ENCODE results near the gene CSF3R. TPM values are rescaled to one million over a fixed set of nuclear protein-coding genes. Genes with fewer than 3 reads are reported as not detected.
"Not testable (repeated sequence)": the region's sequence is repeated elsewhere in the genome, so short reads cannot be mapped to it uniquely, and the experiment has no call there.

The CSF3R gene
- total RNA-seq, 5 donors from 2014 or later (not counting 1 experiment from before 2014, with no cell fraction given) = 0.25 to 2.1 (median 1.8) TPM

DNA sequence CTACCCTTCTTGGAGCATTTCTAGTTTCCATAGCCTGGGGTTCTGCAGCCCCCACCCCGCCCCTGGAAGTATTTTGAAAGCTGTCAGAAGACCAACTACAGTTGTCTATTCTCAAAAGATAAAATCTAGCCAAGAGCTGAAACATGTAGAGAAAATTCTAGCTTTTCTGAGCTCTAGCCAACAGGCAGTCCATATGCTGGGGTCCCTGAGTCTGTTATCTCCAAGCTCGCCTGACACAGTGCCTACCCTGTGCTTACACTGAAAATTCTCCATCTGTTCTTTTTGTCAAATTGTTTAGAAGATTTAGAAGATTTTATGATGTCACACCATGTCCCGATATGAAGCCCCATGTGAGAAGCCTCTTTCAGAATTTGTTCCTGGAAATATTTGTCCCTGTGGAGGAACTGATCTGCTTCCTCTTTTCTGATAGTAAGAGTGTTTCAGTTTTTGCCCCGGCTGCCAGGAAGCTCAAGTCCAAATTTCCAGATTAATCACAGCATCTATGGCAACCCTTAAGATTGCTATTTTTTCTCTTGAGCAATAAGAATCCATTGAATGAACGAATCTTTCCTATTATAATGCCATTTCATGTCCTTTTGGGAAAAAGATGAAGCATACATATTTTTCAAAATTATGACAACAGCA is 23.7 kb upstream of the CSF3R start:
- H3K4me3 ChIP-seq (ENCODE audit: control insufficient read depth in 1 of 2, extremely low read depth in 1 of 2, low read length in 1 of 2) = no peak overlapping the region
- H3K4me1 Mint-ChIP-seq = no peaks in the 10 kb centered on the region
- peaks cover 0 to 33% of the 10 kb centered on the region in 2 experiments for H3K27me3 ChIP-seq (replicated peaks in 1 of 2; ENCODE audit: control insufficient read depth in 2 of 2, extremely low read depth in 1 of 2, insufficient read depth in 2 of 2, low read length in 1 of 2)
- no peaks in the 10 kb centered on the region for H3K36me3 Mint-ChIP-seq
- CTCF ChIA-PET = no interaction called here
- no peaks in the 10 kb centered on the region for H3K4me1 ChIP-seq (ENCODE audit: control insufficient read depth in 1 of 2, extremely low read depth in 1 of 2, insufficient read depth in 2 of 2, low read length in 2 of 2)
- H3K9me3 ChIP-seq = no peaks in the 10 kb centered on the region
- ATAC-seq (replicated peaks in 1 of 4) (no peak), DNase-seq (no peak)
- H3K36me3 ChIP-seq (ENCODE audit: control insufficient read depth in 2 of 2, extremely low read depth in 1 of 2, insufficient read depth in 1 of 2, low read length in 1 of 2) = no peaks in the 10 kb centered on the region
- WGBS (ENCODE audit: insufficient coverage) = 79% methylated on average over 2 of the region's 5 CpGs
- no peak overlapping the region for H3K27ac Mint-ChIP-seq
- no peak overlapping the region for H3K4me3 Mint-ChIP-seq
- H3K27ac ChIP-seq (ENCODE audit: low read length) = no peak overlapping the region
- peaks cover 19 to 42% of the 10 kb centered on the region in 2 donors for H3K27me3 Mint-ChIP-seq
- no peaks in the 10 kb centered on the region for H3K9me3 Mint-ChIP-seq
- POLR2A ChIA-PET = no interaction called here

DNA sequence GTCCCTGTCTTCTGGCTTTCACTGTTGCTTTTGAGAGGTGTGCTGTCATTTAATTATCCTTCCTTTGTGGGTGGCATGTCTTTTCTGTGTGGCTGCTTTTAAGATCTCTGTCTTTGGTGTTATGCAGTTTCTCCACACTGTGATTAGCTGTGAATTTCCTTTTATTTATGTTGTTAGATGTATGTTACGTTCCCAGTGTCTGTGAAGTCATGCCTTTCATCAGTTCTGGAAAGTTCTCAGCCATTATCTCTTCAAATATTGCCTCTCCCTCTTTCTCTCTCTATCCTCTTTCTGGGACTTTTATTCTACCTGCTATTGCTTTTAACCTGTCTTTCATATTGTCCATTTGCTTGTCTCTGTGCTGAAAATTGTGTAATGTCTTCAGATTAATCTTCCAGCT is 21.0 kb upstream of the CSF3R start:
- Mint-ChIP-seq H3K27me3 (peaks cover 15 to 34% of the 10 kb centered on the region in 2 donors), H3K4me3 (no peak overlapping the region), H3K9me3 (no peaks in the 10 kb centered on the region), H3K27ac (no peak overlapping the region), H3K36me3 (no peaks in the 10 kb centered on the region), H3K4me1 (no peaks in the 10 kb centered on the region)
- DNase-seq (no peak), ATAC-seq (replicated peaks in 1 of 4) (no peak)
- no peak overlapping the region for H3K27ac ChIP-seq (ENCODE audit: low read length)
- no peaks in the 10 kb centered on the region for H3K9me3 ChIP-seq
- CTCF ChIA-PET = no interaction called here
- peaks cover 0 to 24% of the 10 kb centered on the region in 2 experiments for H3K27me3 ChIP-seq (replicated peaks in 1 of 2; ENCODE audit: control insufficient read depth in 2 of 2, extremely low read depth in 1 of 2, insufficient read depth in 2 of 2, low read length in 1 of 2)
- no CpG with 5 or more reads among the region's 1 CpG for WGBS (ENCODE audit: insufficient coverage)
- no peaks in the 10 kb centered on the region for H3K4me1 ChIP-seq (ENCODE audit: control insufficient read depth in 1 of 2, extremely low read depth in 1 of 2, insufficient read depth in 2 of 2, low read length in 2 of 2)
- no peaks in the 10 kb centered on the region for H3K36me3 ChIP-seq (ENCODE audit: control insufficient read depth in 2 of 2, extremely low read depth in 1 of 2, insufficient read depth in 1 of 2, low read length in 1 of 2)
- no peak overlapping the region for H3K4me3 ChIP-seq (ENCODE audit: control insufficient read depth in 1 of 2, extremely low read depth in 1 of 2, low read length in 1 of 2)
- POLR2A ChIA-PET = no interaction called here

DNA sequence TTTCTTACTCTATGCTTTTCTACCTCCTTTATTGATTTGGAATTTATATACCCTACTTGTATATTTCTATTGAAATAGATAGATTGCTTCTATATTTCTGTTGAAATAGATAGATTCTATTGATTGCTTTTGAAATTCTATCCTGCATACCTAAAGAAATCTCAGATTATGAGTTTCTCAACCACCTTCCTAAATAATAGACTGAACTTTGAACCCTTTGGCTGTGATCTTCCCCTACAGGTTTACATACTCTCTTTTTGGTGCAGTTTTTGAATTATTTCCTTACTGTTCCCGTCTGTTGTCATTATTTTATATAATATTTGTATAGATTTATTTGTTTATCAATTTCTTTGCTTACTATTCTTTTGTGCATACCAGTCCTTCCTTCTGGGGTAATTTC is 20.4 kb upstream of the CSF3R start:
- CTCF ChIA-PET = no interaction called here

DNA sequence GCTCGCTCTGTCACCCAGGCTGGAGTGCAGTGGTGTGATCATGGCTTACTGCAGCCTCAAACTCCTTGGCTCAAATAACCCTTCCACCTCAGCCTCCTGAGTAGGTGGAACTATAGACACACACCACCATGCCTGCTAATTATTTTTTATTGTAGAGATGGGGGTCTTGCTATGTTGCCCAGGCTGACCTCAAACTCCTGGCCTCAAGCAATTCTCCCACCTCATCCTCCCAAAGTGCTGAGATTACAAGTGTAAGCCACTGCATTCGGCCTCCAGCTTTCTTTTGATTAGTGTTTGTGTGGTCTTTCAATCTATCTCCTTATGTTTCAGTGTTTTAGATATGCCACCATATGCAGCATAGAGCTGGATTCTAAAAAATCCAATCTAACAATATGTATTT is 19.9 kb upstream of the CSF3R start:
- DNase-seq (no peak), ATAC-seq (replicated peaks in 1 of 4) (no peak)
- H3K36me3 Mint-ChIP-seq = no peaks in the 10 kb centered on the region
- Histone ChIP-seq H3K9me3 (no peaks in the 10 kb centered on the region), H3K4me3 (ENCODE audit: control insufficient read depth in 1 of 2, extremely low read depth in 1 of 2, low read length in 1 of 2) (no peak overlapping the region), H3K27me3 (replicated peaks in 1 of 2; ENCODE audit: control insufficient read depth in 2 of 2, extremely low read depth in 1 of 2, insufficient read depth in 2 of 2, low read length in 1 of 2) (peaks cover 0 to 14% of the 10 kb centered on the region in 2 experiments), H3K27ac (ENCODE audit: low read length) (no peak overlapping the region), H3K4me1 (ENCODE audit: control insufficient read depth in 1 of 2, extremely low read depth in 1 of 2, insufficient read depth in 2 of 2, low read length in 2 of 2) (no peaks in the 10 kb centered on the region), H3K36me3 (ENCODE audit: control insufficient read depth in 2 of 2, extremely low read depth in 1 of 2, insufficient read depth in 1 of 2, low read length in 1 of 2) (no peaks in the 10 kb centered on the region)
- ChIA-PET POLR2A (no interaction called here), CTCF (no interaction called here)
- no peak overlapping the region for H3K27ac Mint-ChIP-seq
- no peaks in the 10 kb centered on the region for H3K9me3 Mint-ChIP-seq
- H3K4me3 Mint-ChIP-seq = no peak overlapping the region
- no CpG with 5 or more reads among the region's 2 CpGs for WGBS (ENCODE audit: insufficient coverage)
- H3K27me3 Mint-ChIP-seq = peaks cover 13 to 26% of the 10 kb centered on the region in 2 donors
- no peaks in the 10 kb centered on the region for H3K4me1 Mint-ChIP-seq

More for the DNA sequence above, 20.4 kb upstream of the CSF3R start:
- Mint-ChIP-seq H3K27me3 (peaks cover 15 to 29% of the 10 kb centered on the region in 2 donors), H3K9me3 (no peaks in the 10 kb centered on the region), H3K4me3 (no peak overlapping the region), H3K4me1 (no peaks in the 10 kb centered on the region), H3K27ac (no peak overlapping the region), H3K36me3 (no peaks in the 10 kb centered on the region)
- POLR2A ChIA-PET = no interaction called here
- peaks cover 0 to 20% of the 10 kb centered on the region in 2 experiments for H3K27me3 ChIP-seq (replicated peaks in 1 of 2; ENCODE audit: control insufficient read depth in 2 of 2, extremely low read depth in 1 of 2, insufficient read depth in 2 of 2, low read length in 1 of 2)
- H3K27ac ChIP-seq (ENCODE audit: low read length) = no peak overlapping the region
- ATAC-seq (replicated peaks in 1 of 4) (no peak), DNase-seq (no peak)
- H3K36me3 ChIP-seq (ENCODE audit: control insufficient read depth in 2 of 2, extremely low read depth in 1 of 2, insufficient read depth in 1 of 2, low read length in 1 of 2) = no peaks in the 10 kb centered on the region
- no peaks in the 10 kb centered on the region for H3K4me1 ChIP-seq (ENCODE audit: control insufficient read depth in 1 of 2, extremely low read depth in 1 of 2, insufficient read depth in 2 of 2, low read length in 2 of 2)
- no peaks in the 10 kb centered on the region for H3K9me3 ChIP-seq
- no CpG with 5 or more reads among the region's 1 CpG for WGBS (ENCODE audit: insufficient coverage)
- no peak overlapping the region for H3K4me3 ChIP-seq (ENCODE audit: control insufficient read depth in 1 of 2, extremely low read depth in 1 of 2, low read length in 1 of 2)

DNA sequence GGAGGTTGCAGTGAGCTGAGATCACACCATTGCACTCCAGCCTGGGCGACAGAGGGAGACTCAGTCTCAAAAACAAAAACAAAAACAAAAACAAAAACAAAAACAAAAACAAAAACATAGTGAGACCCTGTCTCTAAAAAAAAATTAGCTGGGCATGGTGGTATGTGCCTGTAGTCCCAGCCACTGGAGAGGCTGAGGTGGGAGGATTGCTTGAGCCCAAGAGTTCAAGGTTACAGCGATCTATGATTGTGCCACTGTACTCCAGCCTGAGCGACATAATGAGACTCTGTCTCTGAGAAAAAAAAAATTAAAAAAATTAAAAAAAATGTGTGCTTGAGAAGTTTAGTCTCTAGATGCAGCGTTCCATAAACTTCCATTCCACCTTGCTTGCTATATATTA is 19.2 kb upstream of the CSF3R start:
- ATAC-seq (replicated peaks in 1 of 4); H3K27me3 ChIP-seq (replicated peaks in 1 of 2; ENCODE audit: control insufficient read depth in 2 of 2, extremely low read depth in 1 of 2, insufficient read depth in 2 of 2, low read length in 1 of 2); H3K4me1 ChIP-seq (ENCODE audit: control insufficient read depth in 1 of 2, extremely low read depth in 1 of 2, insufficient read depth in 2 of 2, low read length in 2 of 2); H3K36me3 ChIP-seq (ENCODE audit: control insufficient read depth in 2 of 2, extremely low read depth in 1 of 2, insufficient read depth in 1 of 2, low read length in 1 of 2); H3K27ac ChIP-seq (ENCODE audit: low read length); H3K4me3 Mint-ChIP-seq; H3K4me1 Mint-ChIP-seq; POLR2A ChIA-PET; H3K4me3 ChIP-seq (ENCODE audit: control insufficient read depth in 1 of 2, extremely low read depth in 1 of 2, low read length in 1 of 2); H3K36me3 Mint-ChIP-seq; H3K9me3 Mint-ChIP-seq; DNase-seq; CTCF ChIA-PET; H3K27ac Mint-ChIP-seq; H3K9me3 ChIP-seq: not testable (repeated sequence)
- peaks cover 6 to 20% of the 10 kb centered on the region in 2 donors for H3K27me3 Mint-ChIP-seq
- no CpG with 5 or more reads among the region's 4 CpGs for WGBS (ENCODE audit: insufficient coverage)

DNA sequence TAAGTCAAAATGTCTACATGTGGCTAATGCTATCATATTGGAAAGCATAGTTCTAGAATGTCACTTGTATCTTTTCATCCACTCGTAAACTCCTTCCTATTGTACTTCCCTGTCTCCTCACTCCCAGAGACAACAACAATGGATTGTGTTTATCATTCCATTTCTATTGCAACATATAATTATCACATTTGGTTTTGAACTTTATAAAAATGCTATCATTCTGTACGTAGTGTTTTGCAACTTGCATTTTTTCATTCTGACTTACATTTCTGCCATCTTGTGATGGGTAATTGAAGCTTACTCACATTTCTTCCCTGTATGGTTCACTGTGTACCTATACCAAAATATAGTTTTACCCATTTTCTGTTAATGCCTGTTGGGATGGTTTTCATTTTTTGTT is 14.5 kb upstream of the CSF3R start:
- POLR2A ChIA-PET = no interaction called here
- no CpG with 5 or more reads among the region's 2 CpGs for WGBS (ENCODE audit: insufficient coverage)
- no peak overlapping the region for H3K27ac ChIP-seq (ENCODE audit: low read length)
- no peak overlapping the region for H3K4me3 Mint-ChIP-seq
- H3K4me1 ChIP-seq (ENCODE audit: control insufficient read depth in 1 of 2, extremely low read depth in 1 of 2, insufficient read depth in 2 of 2, low read length in 2 of 2) = no peaks in the 10 kb centered on the region
- ATAC-seq (replicated peaks in 1 of 4) = no peak
- no peak overlapping the region for H3K4me3 ChIP-seq (ENCODE audit: control insufficient read depth in 1 of 2, extremely low read depth in 1 of 2, low read length in 1 of 2)
- H3K4me1 Mint-ChIP-seq = no peaks in the 10 kb centered on the region
- no peak for DNase-seq
- peaks cover 0 to 11% of the 10 kb centered on the region in 2 donors for H3K27me3 Mint-ChIP-seq
- H3K27me3 ChIP-seq (replicated peaks in 1 of 2; ENCODE audit: control insufficient read depth in 2 of 2, extremely low read depth in 1 of 2, insufficient read depth in 2 of 2, low read length in 1 of 2) = peaks cover 0 to 11% of the 10 kb centered on the region in 2 experiments
- no peaks in the 10 kb centered on the region for H3K36me3 ChIP-seq (ENCODE audit: control insufficient read depth in 2 of 2, extremely low read depth in 1 of 2, insufficient read depth in 1 of 2, low read length in 1 of 2)
- H3K9me3 ChIP-seq = no peaks in the 10 kb centered on the region
- CTCF ChIA-PET = no interaction called here
- H3K9me3 Mint-ChIP-seq = no peaks in the 10 kb centered on the region
- no peaks in the 10 kb centered on the region for H3K36me3 Mint-ChIP-seq
- H3K27ac Mint-ChIP-seq = no peak overlapping the region

DNA sequence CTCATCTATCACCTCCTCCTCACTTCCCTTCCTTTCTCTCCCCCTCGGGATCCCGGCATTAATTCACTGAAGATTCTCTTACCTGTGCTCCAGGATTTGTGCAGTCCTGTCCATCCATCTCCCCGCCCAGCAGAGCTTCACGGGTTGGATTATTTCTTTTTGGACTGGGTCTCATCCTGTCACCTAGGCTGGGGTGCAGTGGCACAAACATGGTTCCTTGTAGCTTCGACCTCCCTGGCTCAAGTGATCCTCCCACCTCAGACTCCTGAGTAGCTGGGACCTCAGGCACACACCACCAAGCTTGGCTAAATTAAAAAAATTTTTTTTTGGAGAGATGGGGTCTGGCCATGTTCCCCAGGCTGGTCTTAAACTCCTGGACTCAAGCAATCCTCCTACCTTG is 12.3 kb upstream of the CSF3R start:
- WGBS (ENCODE audit: insufficient coverage) = 83% methylated on average over 4 of the region's 5 CpGs
- ATAC-seq (replicated peaks in 1 of 4) = no peak
- H3K9me3 Mint-ChIP-seq = no peaks in the 10 kb centered on the region
- no peak overlapping the region for H3K27ac Mint-ChIP-seq
- H3K36me3 ChIP-seq (ENCODE audit: control insufficient read depth in 2 of 2, extremely low read depth in 1 of 2, insufficient read depth in 1 of 2, low read length in 1 of 2) = no peaks in the 10 kb centered on the region
- H3K9me3 ChIP-seq = no peaks in the 10 kb centered on the region
- no peak overlapping the region for H3K27ac ChIP-seq (ENCODE audit: low read length)
- peaks cover 0 to 13% of the 10 kb centered on the region in 2 donors for H3K27me3 Mint-ChIP-seq
- no peaks in the 10 kb centered on the region for H3K36me3 Mint-ChIP-seq
- no peaks in the 10 kb centered on the region for H3K4me1 ChIP-seq (ENCODE audit: control insufficient read depth in 1 of 2, extremely low read depth in 1 of 2, insufficient read depth in 2 of 2, low read length in 2 of 2)
- no peak overlapping the region for H3K4me3 Mint-ChIP-seq
- H3K4me3 ChIP-seq (ENCODE audit: control insufficient read depth in 1 of 2, extremely low read depth in 1 of 2, low read length in 1 of 2) = no peak overlapping the region
- POLR2A ChIA-PET = no interaction called here
- H3K27me3 ChIP-seq (replicated peaks in 1 of 2; ENCODE audit: control insufficient read depth in 2 of 2, extremely low read depth in 1 of 2, insufficient read depth in 2 of 2, low read length in 1 of 2) = peaks cover 0 to 11% of the 10 kb centered on the region in 2 experiments
- no peaks in the 10 kb centered on the region for H3K4me1 Mint-ChIP-seq
- CTCF ChIA-PET = no interaction called here
- no peak for DNase-seq

All from T-cell (primary cell).